HCT116 (cell line): Measurements from ENCODE around the gene IRF2BP2. TPM values are rescaled to one million over a fixed set of nuclear protein-coding genes. Genes with fewer than 3 reads are reported as not detected.
A peak's percentile ranks its signal among the peaks of the same experiment; 100 is the strongest.

Experiments used
- ATAC-seq: fragments of 200-7000 bp; cut with Tn5 transposase; 2 replicates; pipeline ENCODE4 v1.9.1; 2020; ENCODE audit warnings: mild to moderate bottlenecking, moderate library complexity
- BruUV-seq: library from RNA; stranded (reverse); fragments of 400-500 nt; replicated peaks from 2 replicates; lab custom pipeline; 2021; lab: Mats Ljungman, UMichigan
- CTCF ChIA-PET: fragments of 300-600 bp; sonication (Branson Sonifier 250); formaldehyde crosslinking; loops from one replicate; lab custom pipeline; 2021; ENCODE audit warnings: antibody characterized with exemption; lab: Charles Lee
- POLR2A ChIA-PET: fragments of 300-600, 350-600 bp; sonication (Branson Sonifier 250); formaldehyde crosslinking; loops from one replicate; lab custom pipeline; 2021; ENCODE audit warnings: antibody characterized with exemption; lab: Charles Lee
- RAD21 ChIA-PET, 2 experiments: fragments of 300-600 bp; sonication (Branson Sonifier 250); formaldehyde crosslinking; loops; one replicate each; lab custom pipeline; 2023; ENCODE audit warnings: low total read pairs in 2 of 2; ENCODE audit not compliant: uncharacterized antibody in 2 of 2, unreplicated experiment in 2 of 2, low non-redundant PET in 1 of 2; lab: Charles Lee
- DNase-seq: peaks from one replicate; pipeline ENCODE4 v3.0.0-alpha.2; 2010; ENCODE audit warnings: low read depth, low spot score
- H2AFZ ChIP-seq: fragments of 200-600 bp; shearing (Covaris generic), sonication (generic); 2 replicates; pipeline ENCODE4 v1.6.1; 2017; ENCODE audit warnings: low read depth, mixed run types, mixed read lengths, antibody characterized with exemption, low read length; ENCODE audit not compliant: poor library complexity, severe bottlenecking
- H3K27ac ChIP-seq: 2 replicates; pipeline ENCODE4 v1.5.1; 2012; ENCODE audit warnings: low read depth, low read length
- H3K27me3 ChIP-seq: fragments of 200-600 bp; sonication (generic); 2 replicates; pipeline ENCODE4 v1.6.1; 2016; ENCODE audit warnings: mixed run types, low read length, mixed read lengths; ENCODE audit not compliant: insufficient read depth
- H3K36me3 ChIP-seq, 2 experiments: fragments of 200-500 bp in 1 of 2; fragments of 200-600 bp in 1 of 2; sonication (Bioruptor generic) in 1 of 2; sonication (generic) in 1 of 2; 2 replicates each; pipeline versions ENCODE4 v1.5.1 to v1.6.1; 2014 to 2016; ENCODE audit warnings: low read length in 2 of 2, inconsistent platforms in 1 of 2, mixed read lengths in 1 of 2, mixed run types in 1 of 2; ENCODE audit not compliant: insufficient read depth in 2 of 2, control insufficient read depth in 1 of 2
- H3K4me1 ChIP-seq, 2 experiments: fragments of 200-600 bp in 1 of 2; sonication (generic) in 1 of 2; 2 replicates each; pipeline versions ENCODE4 v1.5.1 to v1.6.1; 2012 to 2017; ENCODE audit warnings: low read length in 2 of 2, inconsistent platforms in 1 of 2, mild to moderate bottlenecking in 1 of 2, mixed read lengths in 1 of 2, mixed run types in 1 of 2, moderate library complexity in 1 of 2; ENCODE audit not compliant: insufficient read depth in 2 of 2, control insufficient read depth in 1 of 2
- H3K4me2 ChIP-seq: fragments of 200-600 bp; sonication (generic); 2 replicates; pipeline ENCODE4 v1.6.1; 2017; ENCODE audit warnings: mixed run types, low read length, mixed read lengths
- H3K4me3 ChIP-seq, 2 experiments: fragments of 200-600 bp in 1 of 2; sonication (generic) in 1 of 2; replicated peaks in 1 of 2; 2 replicates each; pipeline ENCODE4 v1.5.1; 2011 to 2016; ENCODE audit warnings: low read length in 2 of 2, control low read depth in 1 of 2, low read depth in 1 of 2, mild to moderate bottlenecking in 1 of 2, mixed read lengths in 1 of 2, mixed run types in 1 of 2
- H3K79me2 ChIP-seq: fragments of 200-600 bp; sonication (generic); 2 replicates; pipeline ENCODE4 v1.6.1; 2017; ENCODE audit warnings: mild to moderate bottlenecking, mixed run types, low read length, moderate library complexity, mixed read lengths; ENCODE audit not compliant: insufficient read depth
- H3K9ac ChIP-seq: fragments of 200-600 bp; sonication (generic); 2 replicates; pipeline ENCODE4 v1.6.1; 2016; ENCODE audit warnings: low read length, mixed read lengths
- H3K9me2 ChIP-seq: fragments of 200-600 bp; sonication (generic), shearing (Covaris generic); 2 replicates; pipeline ENCODE4 v1.6.1; 2017; ENCODE audit warnings: mixed run types, mild to moderate bottlenecking, moderate library complexity; ENCODE audit not compliant: insufficient read depth
- H3K9me3 ChIP-seq, 2 experiments: fragments of 200-500 bp in 1 of 2; fragments of 200-600 bp in 1 of 2; sonication (Bioruptor generic) in 1 of 2; sonication (generic) in 1 of 2; 2 replicates each; pipeline ENCODE4 v1.6.1; 2014 to 2017; ENCODE audit warnings: low read length in 2 of 2, mixed read lengths in 2 of 2, inconsistent platforms in 1 of 2, low read depth in 1 of 2, mild to moderate bottlenecking in 1 of 2, mixed run types in 1 of 2, moderate library complexity in 1 of 2; ENCODE audit not compliant: control insufficient read depth in 1 of 2, insufficient read depth in 1 of 2
- H4K20me1 ChIP-seq: fragments of 200-600 bp; sonication (generic), shearing (Covaris generic); 2 replicates; pipeline ENCODE4 v1.6.1; 2017; ENCODE audit warnings: mixed run types, mild to moderate bottlenecking, moderate library complexity; ENCODE audit not compliant: insufficient read depth
- CEBPB ChIP-seq: IDR thresholded peaks from 2 replicates; pipeline ENCODE4 v1.6.1; 2012; ENCODE audit warnings: low read depth
- CTCF ChIP-seq, 3 experiments: fragments of 200-600 bp in 1 of 3; sonication (generic) in 1 of 3; IDR thresholded peaks in 2 of 3; conservative IDR thresholded peaks in 1 of 3; 2 replicates each; pipeline ENCODE4 v1.5.1; 2012 to 2017; ENCODE audit warnings: low read depth in 2 of 3, low read length in 2 of 3, antibody characterized with exemption in 1 of 3, borderline replicate concordance in 1 of 3, control low read depth in 1 of 3, mild to moderate bottlenecking in 1 of 3, mixed read lengths in 1 of 3, mixed run types in 1 of 3, moderate library complexity in 1 of 3; ENCODE audit not compliant: insufficient read depth in 1 of 3
- RAD21 ChIP-seq: IDR thresholded peaks from 2 replicates; pipeline ENCODE4 v1.6.1; 2012; ENCODE audit warnings: low read depth, mild to moderate bottlenecking
- ZFX ChIP-seq: fragments of 450-650 bp; IDR thresholded peaks from 2 replicates; pipeline ENCODE4 v1.6.1; 2017
- intact Hi-C: fragments of 100-400 bp; cut with micrococcal nuclease; formaldehyde crosslinking; loops from 2 replicates; pipeline ENCODE4 v1.10.0; 2022
- total RNA-seq: library from RNA; stranded (reverse); gene quantifications from one replicate; pipeline ENCODE4 v1.2.1, GENCODE V29; 2021; ENCODE audit not compliant: unreplicated experiment
- TF ChIP-seq, protein P1 (sequence below): IDR thresholded peaks from 2 replicates; pipeline ENCODE4 v1.6.1; 2011; ENCODE audit warnings: mild to moderate bottlenecking, low read length, moderate library complexity; ENCODE audit not compliant: insufficient replicate concordance; ENCODE audit errors: extremely low read depth

The IRF2BP2 gene
- total RNA-seq, 1 experiment from 2014 or later, result 61.3 TPM

DNA sequence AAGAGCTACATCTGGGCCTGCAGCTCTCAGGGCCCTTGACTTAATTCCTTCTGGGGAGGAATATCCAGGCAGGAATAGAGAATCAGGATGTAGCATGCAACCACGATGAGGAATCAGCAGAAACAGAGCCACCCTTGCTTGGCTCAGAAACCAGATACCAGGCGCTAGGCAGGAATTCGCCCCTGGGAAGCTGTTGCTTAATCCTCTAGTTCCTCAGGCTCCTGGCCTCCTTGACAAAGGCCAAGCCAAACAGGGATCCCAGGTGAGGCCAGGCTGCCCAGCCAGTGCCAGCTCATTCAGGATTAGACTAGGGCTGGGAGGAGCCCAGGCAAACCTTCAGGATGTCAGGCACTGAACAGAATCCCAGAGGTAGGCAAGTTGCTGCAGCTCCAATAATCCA, 48.2 kb upstream of the IRF2BP2 start:
- no peaks in the 10 kb centered on the region for H4K20me1 ChIP-seq
- ATAC-seq, result no peak; the same call in 1 of the 2 replicates
- no TSS peak for BruUV-seq
- no peak overlapping the region for H3K27ac ChIP-seq
- peak overlapping the region; percentile 27; the same call in 1 of the 2 replicates for H3K9ac ChIP-seq
- H3K27me3 ChIP-seq, result no peaks in the 10 kb centered on the region
- no peak overlapping the region for H3K4me3 ChIP-seq
- POLR2A ChIA-PET, result interaction anchor here (0.9 to 2.7 kb wide), 3 partner anchors 15 to 47 kb away, joined by 3 to 12 read pairs (median 3); no protein-coding TSS in a partner anchor
- peak overlapping the region; percentile 60 for H2AFZ ChIP-seq
- RAD21 ChIA-PET, result no interaction called here
- TF ChIP-seq CTCF (IDR thresholded peaks at IDR 0.05 in 2 of 3, conservative IDR thresholded peaks at IDR 0.05 in 1 of 3; ENCODE audit: borderline replicate concordance in 1 of 3, insufficient read depth in 1 of 3, low read depth in 2 of 3, low read length in 2 of 3), result no peak
- TF ChIP-seq CEBPB, result peak; percentile 84
- peak; percentile 39; the same call in 1 of the 2 replicates for TF ChIP-seq ZFX
- TF ChIP-seq RAD21, result no peak
- TF ChIP-seq, protein P1, sequence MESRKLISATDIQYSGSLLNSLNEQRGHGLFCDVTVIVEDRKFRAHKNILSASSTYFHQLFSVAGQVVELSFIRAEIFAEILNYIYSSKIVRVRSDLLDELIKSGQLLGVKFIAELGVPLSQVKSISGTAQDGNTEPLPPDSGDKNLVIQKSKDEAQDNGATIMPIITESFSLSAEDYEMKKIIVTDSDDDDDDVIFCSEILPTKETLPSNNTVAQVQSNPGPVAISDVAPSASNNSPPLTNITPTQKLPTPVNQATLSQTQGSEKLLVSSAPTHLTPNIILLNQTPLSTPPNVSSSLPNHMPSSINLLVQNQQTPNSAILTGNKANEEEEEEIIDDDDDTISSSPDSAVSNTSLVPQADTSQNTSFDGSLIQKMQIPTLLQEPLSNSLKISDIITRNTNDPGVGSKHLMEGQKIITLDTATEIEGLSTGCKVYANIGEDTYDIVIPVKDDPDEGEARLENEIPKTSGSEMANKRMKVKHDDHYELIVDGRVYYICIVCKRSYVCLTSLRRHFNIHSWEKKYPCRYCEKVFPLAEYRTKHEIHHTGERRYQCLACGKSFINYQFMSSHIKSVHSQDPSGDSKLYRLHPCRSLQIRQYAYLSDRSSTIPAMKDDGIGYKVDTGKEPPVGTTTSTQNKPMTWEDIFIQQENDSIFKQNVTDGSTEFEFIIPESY, result no peak
- CTCF ChIA-PET, result no interaction called here
- DNase-seq, result peak; percentile 8
- H3K4me1 ChIP-seq, result peaks cover 27 to 64% of the 10 kb centered on the region in 2 experiments; a peak in 3 of 4 replicates
- intact Hi-C loops, result no loop called here
- peak overlapping the region; percentile 64 for H3K4me2 ChIP-seq
- H3K9me3 ChIP-seq, result no peaks in the 10 kb centered on the region
- no peaks in the 10 kb centered on the region for H3K79me2 ChIP-seq
- H3K9me2 ChIP-seq, result no peaks in the 10 kb centered on the region
- no peaks in the 10 kb centered on the region for H3K36me3 ChIP-seq
